Right atrium auricular region (tissue), 2 donors: ENCODE measurements around the gene PPP5C. TPM values are rescaled to one million over a fixed set of nuclear protein-coding genes. Genes with fewer than 3 reads are reported as not detected.
"Not testable (repeated sequence)": the region's sequence is repeated elsewhere in the genome, so short reads cannot be mapped to it uniquely, and the experiment has no call there.

Source experiments
- DNase-seq: peaks from one replicate; pipeline ENCODE4 v3.0.0-alpha.2; 2019; ENCODE audit warnings: low spot score
- H3K27ac ChIP-seq, 2 donors: fragments of 200-600 bp; sonication (generic); 1 replicate in 1 of 2; 2 replicates in 1 of 2; pipeline ENCODE4 v1.5.1; 2016 to 2019
- H3K27me3 ChIP-seq, 2 donors: fragments of 200-600 bp; sonication (generic); one replicate each; pipeline versions ENCODE4 v1.5.1 to v1.6.0; 2017 to 2019
- H3K36me3 ChIP-seq: fragments of 200-600 bp; sonication (generic); one replicate; pipeline ENCODE4 v1.5.1; 2016
- H3K4me1 ChIP-seq, 2 donors: fragments of 200-600 bp; sonication (generic); one replicate each; pipeline versions ENCODE4 v1.5.1 to v1.6.0; 2017 to 2019
- H3K4me3 ChIP-seq, 2 donors: fragments of 200-600 bp; sonication (generic); 1 replicate in 1 of 2; 2 replicates in 1 of 2; pipeline ENCODE4 v1.5.1; 2017 to 2019; ENCODE audit warnings: mild to moderate bottlenecking in 1 of 2, moderate library complexity in 1 of 2
- H3K9me3 ChIP-seq, 2 donors: fragments of 200-600 bp; sonication (generic); one replicate each; pipeline ENCODE4 v1.5.1; 2019
- total RNA-seq, 2 donors: library from RNA; depleted of rRNA; stranded (reverse); fragments of >200 nt; gene quantifications; one replicate each; pipeline ENCODE4 v1.1.0, GENCODE V29; 2016
- TF ChIP-seq, protein P1 (sequence below), 2 donors: fragments of 200-600 bp; sonication (generic); IDR thresholded peaks; one replicate each; pipeline ENCODE4 v1.5.1; 2019; ENCODE audit warnings: antibody characterized with exemption in 2 of 2

The PPP5C gene
- total RNA-seq, 2 donors from 2014 or later = 59.1 to 84.3 TPM

DNA sequence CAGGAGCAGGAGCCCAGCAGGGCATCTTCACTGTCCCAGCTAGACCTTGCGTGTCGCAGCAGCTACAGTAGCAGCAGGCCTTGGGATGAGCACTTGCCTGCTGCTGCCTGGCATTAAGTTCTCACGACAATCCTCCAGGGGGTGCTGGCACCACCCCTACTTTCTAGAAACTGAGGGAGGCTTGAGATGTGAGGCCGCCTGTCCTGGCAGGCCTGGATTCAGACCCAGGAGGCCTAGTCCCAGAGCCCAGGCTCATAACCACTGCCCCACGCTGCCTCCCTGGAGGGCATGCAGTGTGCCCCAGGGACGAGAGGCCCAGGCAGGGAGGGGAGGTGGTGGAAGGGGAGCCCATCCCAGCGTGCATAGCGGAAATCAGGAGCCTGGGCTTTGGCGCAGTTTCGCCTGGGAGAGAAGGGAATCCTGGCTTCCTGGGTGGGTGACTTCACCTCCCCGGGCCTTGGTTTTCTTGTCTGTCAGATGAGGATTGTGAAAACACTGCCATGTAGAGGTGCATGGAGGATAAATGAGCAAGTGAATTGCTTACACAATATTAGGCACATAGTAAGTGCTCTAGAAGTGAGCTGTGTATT lies 26.1 kb downstream of the PPP5C start:
- peak overlapping the region; percentile 62 to 70 for H3K27ac ChIP-seq
- no peaks in the 10 kb centered on the region for H3K27me3 ChIP-seq
- peaks cover 23% of the 10 kb centered on the region for H3K36me3 ChIP-seq
- H3K4me1 ChIP-seq = peaks cover 0 to 47% of the 10 kb centered on the region in 2 donors
- DNase-seq = no peak
- H3K9me3 ChIP-seq = no peaks in the 10 kb centered on the region
- H3K4me3 ChIP-seq = no peak overlapping the region
- TF ChIP-seq, protein P1, sequence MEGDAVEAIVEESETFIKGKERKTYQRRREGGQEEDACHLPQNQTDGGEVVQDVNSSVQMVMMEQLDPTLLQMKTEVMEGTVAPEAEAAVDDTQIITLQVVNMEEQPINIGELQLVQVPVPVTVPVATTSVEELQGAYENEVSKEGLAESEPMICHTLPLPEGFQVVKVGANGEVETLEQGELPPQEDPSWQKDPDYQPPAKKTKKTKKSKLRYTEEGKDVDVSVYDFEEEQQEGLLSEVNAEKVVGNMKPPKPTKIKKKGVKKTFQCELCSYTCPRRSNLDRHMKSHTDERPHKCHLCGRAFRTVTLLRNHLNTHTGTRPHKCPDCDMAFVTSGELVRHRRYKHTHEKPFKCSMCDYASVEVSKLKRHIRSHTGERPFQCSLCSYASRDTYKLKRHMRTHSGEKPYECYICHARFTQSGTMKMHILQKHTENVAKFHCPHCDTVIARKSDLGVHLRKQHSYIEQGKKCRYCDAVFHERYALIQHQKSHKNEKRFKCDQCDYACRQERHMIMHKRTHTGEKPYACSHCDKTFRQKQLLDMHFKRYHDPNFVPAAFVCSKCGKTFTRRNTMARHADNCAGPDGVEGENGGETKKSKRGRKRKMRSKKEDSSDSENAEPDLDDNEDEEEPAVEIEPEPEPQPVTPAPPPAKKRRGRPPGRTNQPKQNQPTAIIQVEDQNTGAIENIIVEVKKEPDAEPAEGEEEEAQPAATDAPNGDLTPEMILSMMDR (IDR thresholded peaks at IDR 0.05) = no peak

- H3K4me3 ChIP-seq = no peak overlapping the region
- no peaks in the 10 kb centered on the region for H3K9me3 ChIP-seq
- H3K27ac ChIP-seq = peak overlapping the region; percentile 62 to 70
- peaks cover 23% of the 10 kb centered on the region for H3K36me3 ChIP-seq
- no peak for DNase-seq
- H3K27me3 ChIP-seq = no peaks in the 10 kb centered on the region
- TF ChIP-seq, protein P1 (IDR thresholded peaks at IDR 0.05) = no peak
- H3K4me1 ChIP-seq = peaks cover 0 to 47% of the 10 kb centered on the region in 2 donors
Measured at GRCh38 chr19:46373491-46374359, 26.8 kb downstream of the PPP5C start.

DNA sequence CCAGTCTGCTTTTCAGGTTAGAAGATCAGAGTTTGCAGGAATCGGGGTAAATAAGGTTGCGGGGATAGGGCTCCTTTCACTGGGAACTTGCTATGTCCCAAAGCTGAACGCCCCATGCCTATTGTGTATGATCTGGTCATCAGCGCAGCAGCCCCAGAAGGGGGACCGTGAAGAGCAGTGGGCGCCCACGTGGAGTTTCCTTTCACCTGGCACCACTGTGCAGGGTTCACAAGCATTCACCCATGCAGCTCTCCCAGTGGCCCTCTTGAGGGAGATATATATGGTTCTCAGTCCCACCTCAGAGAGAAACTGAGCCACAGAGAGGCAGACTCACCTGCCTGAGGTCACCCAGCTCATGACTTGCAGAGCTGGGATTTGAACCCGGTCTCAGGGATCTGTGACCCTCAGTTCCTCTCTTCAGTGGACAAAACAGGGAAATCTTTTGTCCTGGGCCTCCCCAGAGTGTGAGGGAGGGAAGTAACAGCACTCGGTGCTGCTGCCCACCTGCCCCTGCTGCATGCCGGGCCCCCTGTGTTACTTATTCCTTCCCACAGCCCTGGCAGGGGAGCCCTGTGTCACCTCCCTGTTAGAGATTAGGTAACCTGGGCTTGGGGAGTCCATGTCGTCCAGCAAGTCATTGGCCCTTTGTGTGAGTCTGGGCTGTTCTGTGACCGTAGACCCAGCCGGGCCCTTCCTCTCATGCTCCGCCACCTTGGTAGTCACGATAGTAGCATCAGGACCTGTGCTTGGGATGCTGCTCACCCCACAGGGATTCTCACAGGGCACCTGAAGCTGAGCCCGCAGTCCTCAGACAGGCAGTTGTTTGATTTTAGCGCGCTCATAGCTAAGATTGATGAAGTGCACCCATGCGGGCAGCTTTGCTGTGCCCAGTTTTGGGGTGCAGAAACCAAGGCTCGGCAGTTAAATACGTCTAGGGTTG lies 27.9 kb downstream of the PPP5C start:
- no peak for DNase-seq
- TF ChIP-seq, protein P1 (IDR thresholded peaks at IDR 0.05) = no peak
- Histone ChIP-seq H3K27ac (peak overlapping the region; percentile 62 to 70), H3K27me3 (no peaks in the 10 kb centered on the region), H3K36me3 (peaks cover 23% of the 10 kb centered on the region), H3K4me3 (no peak overlapping the region), H3K9me3 (no peaks in the 10 kb centered on the region), H3K4me1 (peaks cover 0 to 50% of the 10 kb centered on the region in 2 donors)

DNA sequence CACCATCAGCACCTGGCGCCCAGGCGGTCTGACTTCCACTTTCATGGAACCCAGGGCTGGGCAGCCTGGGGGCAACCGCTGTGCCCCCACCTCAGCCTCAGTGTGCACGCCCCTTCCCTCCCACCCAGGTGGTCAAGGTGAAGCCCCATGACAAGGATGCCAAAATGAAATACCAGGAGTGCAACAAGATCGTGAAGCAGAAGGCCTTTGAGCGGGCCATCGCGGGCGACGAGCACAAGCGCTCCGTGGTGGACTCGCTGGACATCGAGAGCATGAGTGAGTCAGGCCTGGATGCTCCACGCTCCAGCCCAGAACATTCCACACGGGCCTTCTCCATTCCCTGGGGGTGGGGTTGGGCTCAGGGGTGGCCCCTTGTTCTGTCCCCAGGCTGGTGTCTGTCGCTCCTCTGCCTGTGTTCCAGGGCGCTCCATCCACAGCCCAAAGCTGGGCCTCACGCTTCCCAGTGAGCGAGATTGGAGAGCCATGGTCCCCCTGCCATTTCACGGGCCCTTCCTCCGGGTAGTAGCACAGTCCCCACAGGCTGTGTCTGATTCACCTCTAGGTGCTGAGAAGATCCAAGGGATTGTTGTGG lies 28.7 kb downstream of the PPP5C start:
- peaks cover 0 to 57% of the 10 kb centered on the region in 2 donors for H3K4me1 ChIP-seq
- H3K4me3 ChIP-seq, H3K9me3 ChIP-seq, DNase-seq, H3K27me3 ChIP-seq, H3K27ac ChIP-seq: not testable (repeated sequence)
- H3K36me3 ChIP-seq = peaks cover 23% of the 10 kb centered on the region

DNA sequence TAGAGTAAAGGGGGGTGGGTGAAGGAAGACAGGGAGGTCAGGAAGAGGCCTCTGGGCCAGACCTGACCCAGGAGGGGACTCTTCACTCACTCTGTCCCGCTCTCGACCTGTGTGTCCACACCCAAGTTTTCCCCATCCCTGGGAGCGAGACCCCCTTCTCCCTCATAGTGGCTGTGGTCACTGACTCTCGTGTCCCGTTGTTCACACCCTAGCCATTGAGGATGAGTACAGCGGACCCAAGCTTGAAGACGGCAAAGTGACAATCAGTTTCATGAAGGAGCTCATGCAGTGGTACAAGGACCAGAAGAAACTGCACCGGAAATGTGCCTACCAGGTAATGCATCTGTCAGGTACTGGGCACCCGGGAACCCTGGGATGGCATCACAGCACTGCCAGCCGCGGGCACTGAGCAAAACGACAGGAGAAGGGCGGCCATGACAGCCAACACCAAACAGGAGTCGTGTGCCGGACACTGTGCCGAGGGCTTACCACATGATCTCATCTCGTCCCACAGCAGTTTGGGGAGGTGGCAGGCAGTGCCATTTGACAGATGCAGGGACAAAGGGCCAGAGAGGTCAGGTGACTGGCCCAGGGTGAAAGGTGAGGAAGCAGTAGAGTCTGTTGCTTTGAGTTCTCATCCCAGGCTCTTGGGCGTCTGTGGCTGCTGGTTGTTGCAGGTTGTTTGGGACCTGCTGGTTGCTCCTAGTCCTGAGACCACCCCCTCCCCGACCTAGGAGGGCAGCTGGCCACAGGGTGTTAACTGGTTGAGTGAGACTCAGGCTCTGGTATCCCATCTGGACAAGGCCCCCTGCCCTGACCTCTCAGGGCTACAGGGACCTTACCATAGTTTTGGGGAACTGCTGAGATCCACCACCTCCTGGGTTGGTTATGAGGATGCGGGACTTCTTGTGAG lies 29.6 kb downstream of the PPP5C start:
- Histone ChIP-seq H3K4me1 (peaks cover 0 to 50% of the 10 kb centered on the region in 2 donors), H3K27me3 (no peaks in the 10 kb centered on the region), H3K27ac (peak overlapping the region in 1 of 2 donors; percentile 78), H3K9me3 (no peaks in the 10 kb centered on the region), H3K36me3 (peaks cover 26% of the 10 kb centered on the region), H3K4me3 (no peak overlapping the region)
- TF ChIP-seq, protein P1 (IDR thresholded peaks at IDR 0.05) = no peak
- DNase-seq = no peak
